A549 (cell line): Measurements from ENCODE around the gene ARHGAP11A. TPM values are rescaled to one million over a fixed set of nuclear protein-coding genes. Genes with fewer than 3 reads are reported as not detected.

Source experiments
- ATAC-seq, 2 experiments: fragments of 200-7000 bp in 1 of 2; fragments of >200 bp in 1 of 2; cut with Nextera tagmentation in 1 of 2; cut with Tn5 transposase in 1 of 2; 3 replicates each; pipeline versions ENCODE4 v1.8.0 to v1.9.1; 2018 to 2020; ENCODE audit warnings: mild to moderate bottlenecking in 1 of 2, moderate library complexity in 1 of 2
- CTCF ChIA-PET: fragments of 300-600 bp; sonication (Branson Sonifier 250); formaldehyde crosslinking; extraction: SDS; loops from one replicate; lab custom pipeline; 2021; ENCODE audit warnings: antibody characterized with exemption, inconsistent platforms; lab: Yijun Ruan, JAX
- POLR2A ChIA-PET: fragments of 350-600 bp; formaldehyde crosslinking; extraction: SDS; loops from one replicate; lab custom pipeline; 2021; ENCODE audit warnings: antibody characterized with exemption, inconsistent platforms; lab: Yijun Ruan, JAX
- DNase-seq, 2 experiments: peaks; one replicate each; pipeline versions ENCODE4 v3.0.0 to v3.0.0-alpha.2; 2011 to 2016; ENCODE audit warnings: low read depth in 1 of 2, low spot score in 1 of 2
- FAIRE-seq: peaks from 2 replicates; lab custom pipeline; 2011; peaks lifted over from hg19 to GRCh38; lab: Jason Lieb, UNC
- H3K27ac ChIP-seq, 2 experiments: fragments of >200 bp; sonication (Bioruptor Twin); formaldehyde crosslinking; 3 replicates each; pipeline ENCODE4 v1.5.1; 2016 to 2017
- H3K4me1 ChIP-seq: fragments of >200 bp; sonication (Bioruptor Twin); formaldehyde crosslinking; 3 replicates; pipeline ENCODE4 v1.6.1; 2016
- H3K4me2 ChIP-seq: fragments of >200 bp; sonication (Bioruptor Twin); formaldehyde crosslinking; 3 replicates; pipeline ENCODE4 v1.6.1; 2016
- H3K4me3 ChIP-seq: fragments of >200 bp; sonication (Bioruptor Twin); formaldehyde crosslinking; 3 replicates; pipeline ENCODE4 v1.5.1; 2016
- H3K9me3 ChIP-seq: fragments of >200 bp; sonication (Bioruptor Twin); formaldehyde crosslinking; 3 replicates; pipeline ENCODE4 v1.6.1; 2016
- CBX8 ChIP-seq: fragments of 200-600 bp; sonication (generic); IDR thresholded peaks from 2 replicates; pipeline ENCODE4 v1.6.1; 2016
- CEBPB ChIP-seq, 2 experiments: fragments of >200 bp in 1 of 2; sonication (Bioruptor Twin) in 1 of 2; formaldehyde crosslinking in 1 of 2; IDR thresholded peaks; 2 replicates each; pipeline ENCODE4 v1.6.1; 2012 to 2016
- CHD4 ChIP-seq: fragments of 200-600 bp; sonication (generic); IDR thresholded peaks from 2 replicates; pipeline ENCODE4 v1.6.1; 2016; ENCODE audit warnings: antibody characterized with exemption, mild to moderate bottlenecking, borderline replicate concordance
- EHF ChIP-seq: fragments of 250-450 bp; sonication (Bioruptor Pico); IDR thresholded peaks from 2 replicates; pipeline ENCODE4 v1.5.0; 2020; ENCODE audit warnings: mild to moderate bottlenecking
- EP300 ChIP-seq, 2 experiments: fragments of >200 bp; sonication (Bioruptor Twin); formaldehyde crosslinking; IDR thresholded peaks; 2 replicates in 1 of 2; 3 replicates in 1 of 2; pipeline ENCODE4 v1.6.1; 2016 to 2017
- FOXS1 ChIP-seq: fragments of 250-450 bp; sonication (Bioruptor Pico); IDR thresholded peaks from 2 replicates; pipeline ENCODE4 v1.5.0; 2020; ENCODE audit warnings: mild to moderate bottlenecking, moderate library complexity
- GATA3 ChIP-seq: IDR thresholded peaks from 2 replicates; pipeline ENCODE4 v1.6.1; 2012; ENCODE audit warnings: borderline replicate concordance
- HOXB5 ChIP-seq: fragments of 250-450 bp; sonication (Bioruptor Pico); IDR thresholded peaks from 2 replicates; pipeline ENCODE4 v1.5.0; 2020; ENCODE audit warnings: mild to moderate bottlenecking, moderate library complexity
- KDM1A ChIP-seq: fragments of 200-600 bp; sonication (generic); IDR thresholded peaks from 2 replicates; pipeline ENCODE4 v1.6.1; 2016; ENCODE audit warnings: low read depth, mild to moderate bottlenecking
- MAFK ChIP-seq: fragments of 450-650 bp; IDR thresholded peaks from 2 replicates; pipeline ENCODE4 v1.6.1; 2014; ENCODE audit not compliant: partially characterized antibody
- MAZ ChIP-seq: fragments of 150-350 bp; IDR thresholded peaks from 2 replicates; pipeline ENCODE4 v1.6.1; 2014; ENCODE audit warnings: antibody characterized with exemption, low read depth, low read length, borderline replicate concordance
- MYC ChIP-seq: IDR thresholded peaks from 2 replicates; pipeline ENCODE4 v1.6.1; 2012; ENCODE audit warnings: mild to moderate bottlenecking, inconsistent platforms, low read length, improper control_type of control experiment, borderline replicate concordance
- NFE2L2 ChIP-seq: fragments of 150-350 bp; conservative IDR thresholded peaks from 2 replicates; pipeline ENCODE4 v1.6.1; 2014; ENCODE audit warnings: low read length
- NPAS2 ChIP-seq: fragments of 250-450 bp; sonication (Bioruptor Pico); IDR thresholded peaks from 2 replicates; pipeline ENCODE4 v1.8.0; 2022; ENCODE audit warnings: mild to moderate bottlenecking, moderate library complexity, borderline replicate concordance
- NR3C1 ChIP-seq: fragments of >200 bp; sonication (Bioruptor Twin); formaldehyde crosslinking; IDR thresholded peaks from 3 replicates; pipeline ENCODE4 v1.6.1; 2017
- SMC3 ChIP-seq: fragments of >200 bp; sonication (Bioruptor Twin); formaldehyde crosslinking; IDR thresholded peaks from 3 replicates; pipeline ENCODE4 v1.6.1; 2018; ENCODE audit warnings: inconsistent platforms
- SREBF2 ChIP-seq: fragments of 450-650 bp; IDR thresholded peaks from 2 replicates; pipeline ENCODE4 v1.6.1; 2014; ENCODE audit warnings: mild to moderate bottlenecking, moderate library complexity
- ZC3H11A ChIP-seq: fragments of 450-650 bp; IDR thresholded peaks from 2 replicates; pipeline ENCODE4 v1.6.1; 2014; ENCODE audit warnings: antibody characterized with exemption, mild to moderate bottlenecking
- ZFP36 ChIP-seq: fragments of 450-650 bp; IDR thresholded peaks from 2 replicates; pipeline ENCODE4 v1.6.1; 2014; ENCODE audit warnings: borderline replicate concordance; ENCODE audit not compliant: partially characterized antibody
- ZNF302 ChIP-seq: fragments of 250-450 bp; sonication (Bioruptor Pico); IDR thresholded peaks from 2 replicates; pipeline ENCODE4 v1.9.0; 2021; ENCODE audit warnings: inconsistent platforms, mild to moderate bottlenecking, moderate library complexity
- WGBS: methylation state at CpG from one replicate; pipeline ENCODE4 v1.1.6; 2017; ENCODE audit errors: missing lambda C conversion rate; 5-methylcytosine and 5-hydroxymethylcytosine counted together
- polyA plus RNA-seq, 4 experiments: library from polyadenylated mRNA; depleted of rRNA in 3 of 4; stranded (reverse); fragments of >200 nt; fragmentation: RNase III in 1 of 4; extraction: RNeasy Plus Mini Kit Qiagen cat#74134 plus additional on column Dnase treatment in 1 of 4; gene quantifications; 2 replicates in 3 of 4; 3 replicates in 1 of 4; pipeline ENCODE4 v1.2.3, GENCODE V29; 2011 to 2017
- TF ChIP-seq, protein P1 (sequence below): fragments of 450-650 bp; IDR thresholded peaks from 2 replicates; pipeline ENCODE4 v1.6.1; 2014; ENCODE audit warnings: antibody characterized with exemption
- TF ChIP-seq, protein P2 (sequence below): fragments of 250-450 bp; sonication (Bioruptor Pico); IDR thresholded peaks from 2 replicates; pipeline ENCODE4 v1.5.0; 2020; ENCODE audit warnings: low read depth, mild to moderate bottlenecking, moderate library complexity
- TF ChIP-seq, protein P3 (sequence below): fragments of 200-600 bp; sonication (generic); IDR thresholded peaks from 2 replicates; pipeline ENCODE4 v1.6.1; 2016; ENCODE audit warnings: antibody characterized with exemption, mild to moderate bottlenecking, moderate library complexity
- TF ChIP-seq, protein P4 (sequence below): IDR thresholded peaks from 2 replicates; pipeline ENCODE4 v1.6.1; 2012; ENCODE audit warnings: low read depth, borderline replicate concordance

The ARHGAP11A gene
- polyA plus RNA-seq, 2 of the 4 experiments (the other 2 are of a cell fraction), result 39.3 to 121 TPM

- Histone ChIP-seq H3K4me3 (no peak overlapping the region), H3K9me3 (no peaks in the 10 kb centered on the region), H3K4me2 (no peak overlapping the region), H3K4me1 (peaks cover 22% of the 10 kb centered on the region; the same call in 2 of the 3 replicates), H3K27ac (peak overlapping the region; percentile 4 to 13; a peak in 3 of 6 replicates)
- TF ChIP-seq NPAS2 (no peak), ZFP36 (no peak), MYC (no peak), SREBF2 (no peak), CEBPB (IDR thresholded peaks at IDR 0.05) (peak in 1 of 2 experiments; percentile 25; a peak in 1 of 4 replicates), NR3C1 (no peak), MAZ (no peak)
- TF ChIP-seq, protein P1, sequence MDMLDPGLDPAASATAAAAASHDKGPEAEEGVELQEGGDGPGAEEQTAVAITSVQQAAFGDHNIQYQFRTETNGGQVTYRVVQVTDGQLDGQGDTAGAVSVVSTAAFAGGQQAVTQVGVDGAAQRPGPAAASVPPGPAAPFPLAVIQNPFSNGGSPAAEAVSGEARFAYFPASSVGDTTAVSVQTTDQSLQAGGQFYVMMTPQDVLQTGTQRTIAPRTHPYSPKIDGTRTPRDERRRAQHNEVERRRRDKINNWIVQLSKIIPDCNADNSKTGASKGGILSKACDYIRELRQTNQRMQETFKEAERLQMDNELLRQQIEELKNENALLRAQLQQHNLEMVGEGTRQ, result no peak
- DNase-seq (no peak), FAIRE-seq (peak; percentile 56), ATAC-seq (peak in 1 of 2 experiments; percentile 56; a peak in 3 of 6 replicates)
- 50% methylated on average over 5 of the region's 5 CpGs for WGBS
- ChIA-PET CTCF (interaction anchor here (0.8 to 16.6 kb wide), 17 partner anchors 8 to 326 kb away, joined by 3 to 374 read pairs (median 5); no protein-coding TSS in a partner anchor), POLR2A (no interaction called here)
Observed at GRCh38 chr15:32669896-32670611, 54.8 kb downstream of the ARHGAP11A start.

DNA sequence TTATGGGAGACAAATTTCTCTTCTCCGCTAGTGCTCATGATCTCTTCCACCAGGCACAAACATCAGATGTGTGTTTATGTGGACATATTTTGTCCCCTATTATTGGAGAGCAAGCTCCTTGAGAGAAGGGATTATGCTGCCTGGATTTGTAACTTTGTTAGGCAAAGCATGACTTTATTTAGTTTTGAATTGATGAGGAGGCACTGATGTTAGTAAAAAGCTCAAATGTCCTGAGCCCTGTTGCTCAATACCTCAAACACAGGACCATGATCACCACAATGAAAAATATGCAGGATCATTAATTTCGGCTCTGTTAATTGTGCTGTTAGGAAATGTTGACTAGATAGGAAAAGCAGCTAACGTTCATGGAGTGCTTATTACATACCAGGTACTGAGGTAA lies 55.3 kb downstream of the ARHGAP11A start:
- ATAC-seq (no peak), FAIRE-seq (peak; percentile 94)
- Histone ChIP-seq H3K4me1 (peaks cover 28% of the 10 kb centered on the region), H3K4me2 (no peak overlapping the region)
- CTCF ChIA-PET, result interaction anchor here (0.9 to 3.5 kb wide), 10 partner anchors 8 to 324 kb away, joined by 3 to 11 read pairs (median 7); no protein-coding TSS in a partner anchor
- TF ChIP-seq CBX8 (no peak), CEBPB (IDR thresholded peaks at IDR 0.05) (peak in 1 of 2 experiments; percentile 0; a peak in 1 of 4 replicates)
- TF ChIP-seq, all 56 proteins: peak for 1
- POLR2A ChIA-PET, result no interaction called here
- Histone ChIP-seq H3K27ac (peak overlapping the region; percentile 4 to 22; a peak in 2 of 6 replicates), H3K9me3 (no peaks in the 10 kb centered on the region), H3K4me3 (no peak overlapping the region)
- WGBS, result 89% methylated on average over 3 of the region's 3 CpGs
- no peak for DNase-seq

- FAIRE-seq (no peak), DNase-seq (no peak), ATAC-seq (no peak)
- POLR2A ChIA-PET, result no interaction called here
- 95% methylated on average over 29 of the region's 29 CpGs for WGBS
- Histone ChIP-seq H3K27ac (peak overlapping the region in 1 of 2 experiments; percentile 22; a peak in 2 of 6 replicates), H3K4me2 (no peak overlapping the region), H3K4me3 (no peak overlapping the region), H3K9me3 (no peaks in the 10 kb centered on the region), H3K4me1 (peaks cover 38% of the 10 kb centered on the region)
- CTCF ChIA-PET, result interaction anchor here (0.9 to 2.6 kb wide), 10 partner anchors 8 to 325 kb away, joined by 3 to 11 read pairs (median 6); no protein-coding TSS in a partner anchor
- TF ChIP-seq EP300 (IDR thresholded peaks at IDR 0.05) (no peak), CEBPB (IDR thresholded peaks at IDR 0.05) (no peak), ZNF302 (CRISPR knock-in tag) (no peak), NFE2L2 (no peak), ZC3H11A (no peak), SMC3 (no peak), HOXB5 (CRISPR knock-in tag) (no peak), KDM1A (no peak), CBX8 (no peak), EHF (CRISPR knock-in tag) (no peak), MAFK (no peak), CHD4 (no peak), GATA3 (no peak), MAZ (no peak), FOXS1 (CRISPR knock-in tag) (no peak), NR3C1 (no peak)
- TF ChIP-seq, protein P2, sequence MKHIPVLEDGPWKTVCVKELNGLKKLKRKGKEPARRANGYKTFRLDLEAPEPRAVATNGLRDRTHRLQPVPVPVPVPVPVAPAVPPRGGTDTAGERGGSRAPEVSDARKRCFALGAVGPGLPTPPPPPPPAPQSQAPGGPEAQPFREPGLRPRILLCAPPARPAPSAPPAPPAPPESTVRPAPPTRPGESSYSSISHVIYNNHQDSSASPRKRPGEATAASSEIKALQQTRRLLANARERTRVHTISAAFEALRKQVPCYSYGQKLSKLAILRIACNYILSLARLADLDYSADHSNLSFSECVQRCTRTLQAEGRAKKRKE (CRISPR knock-in tag), result no peak
- TF ChIP-seq, protein P3, sequence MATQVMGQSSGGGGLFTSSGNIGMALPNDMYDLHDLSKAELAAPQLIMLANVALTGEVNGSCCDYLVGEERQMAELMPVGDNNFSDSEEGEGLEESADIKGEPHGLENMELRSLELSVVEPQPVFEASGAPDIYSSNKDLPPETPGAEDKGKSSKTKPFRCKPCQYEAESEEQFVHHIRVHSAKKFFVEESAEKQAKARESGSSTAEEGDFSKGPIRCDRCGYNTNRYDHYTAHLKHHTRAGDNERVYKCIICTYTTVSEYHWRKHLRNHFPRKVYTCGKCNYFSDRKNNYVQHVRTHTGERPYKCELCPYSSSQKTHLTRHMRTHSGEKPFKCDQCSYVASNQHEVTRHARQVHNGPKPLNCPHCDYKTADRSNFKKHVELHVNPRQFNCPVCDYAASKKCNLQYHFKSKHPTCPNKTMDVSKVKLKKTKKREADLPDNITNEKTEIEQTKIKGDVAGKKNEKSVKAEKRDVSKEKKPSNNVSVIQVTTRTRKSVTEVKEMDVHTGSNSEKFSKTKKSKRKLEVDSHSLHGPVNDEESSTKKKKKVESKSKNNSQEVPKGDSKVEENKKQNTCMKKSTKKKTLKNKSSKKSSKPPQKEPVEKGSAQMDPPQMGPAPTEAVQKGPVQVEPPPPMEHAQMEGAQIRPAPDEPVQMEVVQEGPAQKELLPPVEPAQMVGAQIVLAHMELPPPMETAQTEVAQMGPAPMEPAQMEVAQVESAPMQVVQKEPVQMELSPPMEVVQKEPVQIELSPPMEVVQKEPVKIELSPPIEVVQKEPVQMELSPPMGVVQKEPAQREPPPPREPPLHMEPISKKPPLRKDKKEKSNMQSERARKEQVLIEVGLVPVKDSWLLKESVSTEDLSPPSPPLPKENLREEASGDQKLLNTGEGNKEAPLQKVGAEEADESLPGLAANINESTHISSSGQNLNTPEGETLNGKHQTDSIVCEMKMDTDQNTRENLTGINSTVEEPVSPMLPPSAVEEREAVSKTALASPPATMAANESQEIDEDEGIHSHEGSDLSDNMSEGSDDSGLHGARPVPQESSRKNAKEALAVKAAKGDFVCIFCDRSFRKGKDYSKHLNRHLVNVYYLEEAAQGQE, result no peak
- TF ChIP-seq, protein P4, sequence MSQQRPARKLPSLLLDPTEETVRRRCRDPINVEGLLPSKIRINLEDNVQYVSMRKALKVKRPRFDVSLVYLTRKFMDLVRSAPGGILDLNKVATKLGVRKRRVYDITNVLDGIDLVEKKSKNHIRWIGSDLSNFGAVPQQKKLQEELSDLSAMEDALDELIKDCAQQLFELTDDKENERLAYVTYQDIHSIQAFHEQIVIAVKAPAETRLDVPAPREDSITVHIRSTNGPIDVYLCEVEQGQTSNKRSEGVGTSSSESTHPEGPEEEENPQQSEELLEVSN, result no peak
Observed at GRCh38 chr15:32671339-32672325, 56.3 kb downstream of the ARHGAP11A start.
